ENCODE results near the gene GPC1.
"Not testable (repeated sequence)": the region's sequence is repeated elsewhere in the genome, so short reads cannot be mapped to it uniquely, and the experiment has no call there.

Gene GPC1, protein sequence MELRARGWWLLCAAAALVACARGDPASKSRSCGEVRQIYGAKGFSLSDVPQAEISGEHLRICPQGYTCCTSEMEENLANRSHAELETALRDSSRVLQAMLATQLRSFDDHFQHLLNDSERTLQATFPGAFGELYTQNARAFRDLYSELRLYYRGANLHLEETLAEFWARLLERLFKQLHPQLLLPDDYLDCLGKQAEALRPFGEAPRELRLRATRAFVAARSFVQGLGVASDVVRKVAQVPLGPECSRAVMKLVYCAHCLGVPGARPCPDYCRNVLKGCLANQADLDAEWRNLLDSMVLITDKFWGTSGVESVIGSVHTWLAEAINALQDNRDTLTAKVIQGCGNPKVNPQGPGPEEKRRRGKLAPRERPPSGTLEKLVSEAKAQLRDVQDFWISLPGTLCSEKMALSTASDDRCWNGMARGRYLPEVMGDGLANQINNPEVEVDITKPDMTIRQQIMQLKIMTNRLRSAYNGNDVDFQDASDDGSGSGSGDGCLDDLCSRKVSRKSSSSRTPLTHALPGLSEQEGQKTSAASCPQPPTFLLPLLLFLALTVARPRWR

GRCh38 chr2:240435457-240435947 is at the start of gene GPC1:
Gene GPC1 (plus strand): TSS chr2:240435663. CDS start chr2:240435919, 256 bp downstream.
- peak; percentile 75 for DNase-seq

DNA sequence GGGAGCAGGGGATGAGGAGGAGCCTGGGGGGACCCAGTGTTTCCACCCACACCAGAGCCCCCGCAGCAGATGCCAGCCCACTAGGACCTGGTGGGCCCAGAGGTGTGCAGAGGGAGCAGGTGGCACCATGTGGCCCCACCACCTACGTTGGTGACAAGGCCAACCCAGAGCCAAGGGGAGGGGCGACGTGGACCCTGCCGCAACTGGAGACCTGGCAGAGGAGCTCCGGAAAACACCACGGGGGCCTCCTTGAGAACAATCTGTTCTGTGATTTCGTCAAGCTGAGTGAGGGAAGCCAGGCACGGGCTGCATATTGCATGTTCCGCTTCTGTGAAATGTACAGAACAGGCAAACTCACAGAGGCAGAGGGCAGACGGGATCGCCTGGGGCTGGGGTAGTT is 49.1 kb upstream of the GPC1 start:
- DNase-seq, result no peak

GRCh38 chr2:240386743-240387142 is 48.7 kb upstream of the GPC1 start:
- not testable (repeated sequence) for DNase-seq

DNA sequence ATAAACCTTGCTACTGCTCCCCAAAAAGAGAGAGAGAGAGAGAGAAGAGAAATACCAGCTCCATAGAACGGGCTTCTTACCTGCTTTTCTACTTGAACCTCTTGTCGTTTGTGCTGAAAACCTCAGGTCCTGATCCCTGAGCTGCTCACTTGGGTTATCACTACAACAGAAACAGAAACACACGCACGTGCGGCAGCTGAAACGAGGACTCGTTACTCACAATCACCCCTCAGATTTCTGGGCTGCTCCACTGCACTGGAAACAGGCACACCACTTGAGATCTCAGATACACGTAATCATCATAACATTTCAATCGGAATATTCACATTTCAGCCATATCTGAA is 48.2 kb upstream of the GPC1 start:
- no peak for DNase-seq

DNA sequence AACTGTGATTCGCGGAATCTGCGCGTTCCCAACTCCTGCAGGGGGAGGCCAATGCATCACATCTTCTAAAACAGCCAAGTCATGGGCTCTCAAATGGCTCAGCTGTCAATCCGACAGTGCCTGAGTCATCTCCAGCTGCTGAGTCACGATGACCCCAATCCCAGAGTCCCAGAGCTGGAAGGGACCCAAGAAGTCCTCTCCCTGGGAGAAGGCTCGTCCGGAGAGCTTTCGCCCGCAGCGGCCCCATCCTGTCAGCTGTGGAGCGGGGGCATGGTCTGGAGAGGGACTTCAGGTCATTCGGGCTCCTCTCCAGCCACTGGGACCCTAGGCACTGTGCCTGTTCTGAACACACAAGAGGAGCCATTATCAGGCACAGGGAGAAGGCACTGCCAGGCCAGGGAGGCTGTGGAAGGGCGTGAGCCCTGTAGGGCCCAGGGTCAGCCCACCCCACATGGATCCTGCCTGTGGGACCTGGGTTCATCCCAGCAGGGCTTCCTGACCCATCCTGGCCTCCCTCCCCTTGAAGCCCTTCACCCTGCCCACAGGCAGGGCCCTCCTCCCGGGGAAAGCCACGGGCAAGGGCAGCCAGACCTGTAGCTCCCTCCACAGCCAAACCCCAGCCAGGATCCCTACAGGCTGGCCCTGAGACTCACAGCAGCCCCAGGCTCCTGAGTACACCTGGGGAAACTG is 47.6 kb upstream of the GPC1 start:
- no peak for DNase-seq

DNA sequence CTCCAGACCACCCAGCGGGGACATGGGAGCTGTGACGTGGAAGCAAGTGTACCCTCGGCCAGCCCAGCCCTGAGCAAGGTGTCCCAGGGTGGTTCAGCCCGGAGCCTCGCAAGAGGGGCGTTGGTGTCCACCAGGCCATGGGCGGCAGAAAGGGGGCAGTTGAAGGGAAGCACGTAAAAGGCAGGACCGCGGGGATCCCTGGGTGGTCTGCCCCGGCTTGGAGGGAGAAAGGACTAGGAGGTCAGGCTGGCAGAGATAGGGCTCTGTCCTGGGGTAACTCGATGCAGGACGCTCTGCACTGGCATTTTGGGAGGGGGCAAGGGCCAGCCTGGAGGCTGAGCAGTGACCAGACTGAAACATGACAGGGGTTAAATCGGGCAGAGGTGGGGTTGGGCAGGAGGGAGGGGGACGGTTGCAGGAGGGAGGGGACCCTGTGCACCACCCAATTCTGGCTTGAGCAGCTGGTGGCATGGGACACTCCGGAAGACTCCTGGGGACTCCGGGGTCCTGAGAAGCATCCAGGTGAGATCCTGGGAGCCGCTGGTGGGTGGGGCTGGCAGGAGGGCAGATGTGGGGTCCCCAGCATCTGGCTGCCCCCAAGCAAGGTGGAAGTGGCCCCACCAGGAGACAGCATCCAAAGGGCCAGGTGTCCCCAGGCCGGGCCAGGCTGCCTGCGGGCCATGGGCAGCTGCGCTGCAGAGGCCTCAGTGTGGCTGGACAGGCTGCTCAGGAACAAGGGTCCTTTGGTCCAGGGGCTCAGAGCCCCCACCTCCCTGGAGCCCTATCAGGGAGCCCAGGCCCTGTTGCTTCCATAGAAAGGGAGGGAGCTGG is 46.8 kb upstream of the GPC1 start:
- no peak for DNase-seq

DNA sequence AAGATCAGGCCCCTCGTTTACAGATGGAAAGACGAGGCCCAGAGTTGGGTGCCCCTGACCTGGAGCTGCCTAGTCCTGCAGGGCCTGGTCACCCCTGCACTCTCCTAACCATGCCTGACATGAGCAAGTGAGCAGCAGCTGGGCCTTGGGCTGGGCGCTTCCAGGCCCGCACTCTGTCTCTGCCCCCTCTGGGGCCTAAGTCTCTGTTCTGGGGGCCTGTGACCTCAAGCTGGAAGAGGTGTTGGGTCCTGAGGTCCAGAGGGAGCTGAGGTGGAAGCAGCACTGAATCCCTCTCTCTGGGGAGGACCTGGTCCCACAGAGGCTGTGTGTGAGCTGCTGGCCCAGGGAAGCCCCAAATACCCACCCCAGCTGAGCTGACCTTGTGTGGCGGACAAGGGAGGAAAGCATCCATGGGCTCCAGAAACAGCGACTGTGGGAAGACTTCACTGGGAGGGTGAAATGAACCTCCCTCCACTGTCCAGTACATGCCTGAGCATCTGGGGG is 46.1 kb upstream of the GPC1 start:
- DNase-seq, result no peak

- DNase-seq, result no peak
Observed at GRCh38 chr2:240390091-240391073, 45.1 kb upstream of the GPC1 start.

- no peak for DNase-seq
Observed at GRCh38 chr2:240391111-240392051, 44.1 kb upstream of the GPC1 start.

- DNase-seq, result no peak
Observed at GRCh38 chr2:240392084-240392947, 43.1 kb upstream of the GPC1 start.

DNA sequence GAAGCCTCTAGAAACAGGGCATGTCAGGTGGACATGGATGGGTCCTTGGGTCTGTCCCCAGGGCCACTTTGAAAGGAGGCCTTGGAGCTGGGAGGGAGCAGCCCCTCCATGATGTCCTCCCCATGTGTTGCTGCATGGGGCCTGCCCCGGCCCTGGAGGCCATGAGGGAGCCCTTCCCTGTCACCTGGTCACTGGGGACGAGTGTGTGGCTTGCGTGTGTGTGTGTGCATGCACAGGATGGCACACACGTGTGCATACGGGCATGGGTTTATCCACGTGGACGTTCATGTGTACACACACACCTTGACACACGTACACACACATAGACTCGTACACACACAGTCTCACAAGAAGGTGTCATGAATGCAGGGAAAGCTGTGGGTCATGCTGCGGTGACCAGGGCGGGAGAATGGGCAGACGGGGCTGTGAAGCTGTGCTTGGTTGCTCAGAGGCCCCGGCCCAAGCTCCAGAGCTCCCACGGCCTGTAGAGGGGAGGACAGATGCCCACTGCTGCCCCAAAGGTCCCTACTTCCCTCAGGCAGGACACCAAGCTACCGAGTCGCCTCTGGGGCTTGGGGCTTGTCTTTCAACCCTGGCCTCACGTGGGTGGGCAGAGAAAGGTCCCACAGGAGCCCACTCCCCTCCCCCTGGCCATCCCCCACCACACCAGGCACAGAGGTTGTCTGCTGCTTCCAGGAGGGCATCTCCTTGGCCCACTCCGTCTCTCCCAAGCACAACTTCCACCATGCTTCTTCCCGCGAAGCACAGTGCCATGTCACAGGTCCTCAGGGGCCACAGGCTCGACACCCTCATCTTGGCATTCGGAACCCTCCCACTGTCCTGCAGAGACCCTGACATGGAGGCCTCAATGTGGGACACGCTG is 42.3 kb upstream of the GPC1 start:
- no peak for DNase-seq

GRCh38 chr2:240393831-240394410 is 41.5 kb upstream of the GPC1 start:
- DNase-seq, result no peak

- DNase-seq, result no peak
Observed at GRCh38 chr2:240394549-240394948, 40.9 kb upstream of the GPC1 start.

DNA sequence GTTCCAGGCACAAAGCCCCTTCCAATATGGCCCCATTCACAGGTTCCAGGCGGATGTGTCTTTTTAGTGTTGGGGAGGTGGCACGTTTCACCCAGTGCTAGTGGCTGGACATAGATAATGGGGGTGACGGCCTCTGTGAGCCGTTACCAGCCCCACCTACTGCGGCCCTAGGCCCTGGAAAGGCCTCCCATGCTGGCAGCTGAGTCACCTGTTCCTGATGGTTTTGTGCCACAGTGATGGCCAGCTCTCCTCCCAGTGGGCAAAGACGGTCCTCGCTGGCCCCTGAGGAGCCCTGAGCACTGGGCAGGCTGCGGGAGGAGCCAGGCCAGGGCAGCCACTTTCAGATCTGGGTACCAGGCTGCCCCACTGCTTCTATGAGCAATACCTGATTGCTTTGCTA is 40.0 kb upstream of the GPC1 start:
- no peak for DNase-seq

DNA sequence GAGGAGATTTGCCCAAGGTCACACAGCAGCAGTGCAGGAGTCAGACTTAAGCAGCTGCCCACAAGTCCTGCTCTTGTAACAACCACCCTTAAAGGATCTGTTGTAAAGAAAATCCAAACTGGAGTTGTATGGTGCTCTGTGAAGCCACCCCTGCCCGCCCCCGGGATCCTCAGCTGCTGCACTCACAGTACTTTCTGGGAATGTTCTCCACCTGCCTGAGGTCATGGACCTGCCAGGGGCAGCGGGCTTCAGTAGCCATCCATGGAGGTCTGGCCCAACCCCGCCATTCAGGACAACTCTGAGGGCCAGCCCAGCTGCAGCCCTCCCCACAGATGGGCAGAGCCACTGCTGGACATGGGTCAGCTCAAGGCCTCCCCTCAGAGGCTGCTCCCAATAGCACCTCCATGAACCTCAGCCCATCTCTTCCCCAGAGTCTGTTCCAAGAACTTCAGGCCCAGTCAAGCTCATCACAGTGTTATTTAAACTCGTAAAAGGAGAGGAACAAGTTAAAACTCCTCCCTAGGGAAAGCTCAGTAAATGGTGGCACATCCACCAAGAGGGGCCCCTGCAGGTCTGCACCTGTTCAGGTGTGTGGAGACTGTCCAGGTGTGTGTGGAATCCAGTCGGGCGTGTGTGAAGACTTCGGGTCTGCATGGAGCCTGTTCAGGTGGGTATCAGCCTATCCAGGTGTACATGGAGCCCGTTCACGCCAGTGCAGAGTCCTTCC is 39.4 kb upstream of the GPC1 start:
- no peak for DNase-seq

DNA sequence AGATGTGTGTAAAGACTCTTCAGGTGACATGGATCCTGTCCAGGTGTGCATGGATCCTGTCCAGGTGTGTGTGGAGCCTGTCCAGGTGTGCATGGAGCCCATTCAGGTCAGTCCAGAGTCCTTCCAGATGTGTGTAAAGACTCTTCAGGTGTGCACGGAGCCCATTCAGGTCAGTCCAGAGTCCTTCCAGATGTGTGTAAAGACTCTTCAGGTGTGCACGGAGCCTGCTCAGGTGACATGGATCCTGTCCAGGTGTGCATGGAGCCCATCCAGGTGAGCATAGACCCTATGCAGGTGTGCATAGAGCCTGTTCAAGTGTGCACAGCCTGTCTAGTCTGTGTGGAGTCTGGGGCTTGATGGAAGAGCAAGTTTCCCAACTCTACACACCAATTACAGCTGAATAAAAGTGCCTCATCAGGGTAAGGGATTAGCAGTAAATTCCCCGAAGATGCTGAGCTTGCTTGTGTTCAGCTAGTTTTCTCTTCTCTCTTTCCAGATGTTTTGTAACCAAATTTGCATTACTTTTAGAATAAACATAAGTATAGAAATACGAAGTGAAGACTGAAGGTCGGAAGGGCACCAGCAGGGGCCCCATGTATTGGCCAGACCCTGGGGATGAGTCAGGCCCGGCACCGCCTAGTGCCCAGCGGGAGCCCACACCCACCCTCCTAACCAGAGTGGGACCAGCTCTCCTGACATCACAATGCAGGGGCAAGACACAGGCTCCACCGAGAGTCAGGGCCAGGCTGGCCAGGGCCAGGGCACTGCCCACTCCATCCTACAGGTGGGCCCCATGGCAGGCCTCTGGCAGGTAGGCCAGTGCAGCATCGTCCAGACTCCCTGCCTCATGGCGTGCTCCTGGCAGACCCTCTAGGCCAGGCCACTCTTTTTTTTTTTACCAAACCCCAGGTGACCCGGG is 38.6 kb upstream of the GPC1 start:
- DNase-seq, result no peak

Data from CD4-positive, alpha-beta T cell treated with Interleukin-6 for 4 hours (primary cell).